Measurements from ENCODE around the gene HERC2. TPM values are rescaled to one million over a fixed set of nuclear protein-coding genes. Genes with fewer than 3 reads are reported as not detected.

HERC2 gene
- total RNA-seq, 2 donors from 2014 or later = 105 to 112 TPM

DNA sequence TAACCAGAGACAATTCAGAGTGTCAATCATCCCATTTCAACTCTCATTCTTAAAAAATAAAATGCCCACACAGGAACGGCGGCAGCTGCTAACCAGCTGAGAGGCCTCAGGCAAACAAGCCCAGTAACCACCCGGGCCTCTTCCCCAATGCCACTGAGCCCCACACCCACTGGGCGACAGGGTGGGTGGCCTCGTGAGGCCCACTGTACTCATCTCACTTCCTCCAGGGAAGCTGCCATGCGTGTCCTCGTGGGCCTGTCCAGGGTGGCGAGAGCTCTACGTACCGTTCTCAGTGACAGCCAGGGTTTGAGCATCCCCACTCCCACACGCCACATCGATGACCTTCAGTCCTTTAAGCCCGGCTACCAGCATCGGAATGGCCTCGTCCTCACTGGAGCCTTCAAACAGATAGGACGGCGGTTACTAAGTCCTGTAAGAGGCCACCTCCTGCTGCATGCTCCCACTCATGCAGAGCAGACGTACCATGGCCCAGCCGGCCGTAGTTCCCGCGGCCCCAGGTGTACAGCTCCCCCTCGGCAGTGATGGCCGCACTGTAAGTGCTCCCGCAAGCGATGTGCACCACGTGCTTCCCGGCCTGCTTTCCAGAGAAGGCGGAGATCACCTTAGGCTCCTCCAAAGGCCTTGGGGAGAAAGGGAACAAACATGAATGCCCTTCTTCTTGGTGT lies 56.5 kb downstream of the HERC2 start:
- H3K9ac ChIP-seq (ENCODE audit: extremely low read depth, low read length, poor library complexity, severe bottlenecking) = no peak overlapping the region
- H3K27ac ChIP-seq (ENCODE audit: low read depth, low read length) = no peak overlapping the region
- H3K9me3 Mint-ChIP-seq = no peaks in the 10 kb centered on the region
- H3K36me3 ChIP-seq (ENCODE audit: control insufficient read depth, insufficient read depth, low read length) = peaks cover 91% of the 10 kb centered on the region
- no peak for DNase-seq
- no peak overlapping the region for H3K4me3 Mint-ChIP-seq
- no peaks in the 10 kb centered on the region for H3K27me3 Mint-ChIP-seq (ENCODE audit: insufficient read depth)
- H3K27ac Mint-ChIP-seq = no peak overlapping the region
- peaks cover 82% of the 10 kb centered on the region for H3K36me3 Mint-ChIP-seq (ENCODE audit: low read depth)
- no peaks in the 10 kb centered on the region for H3K9me3 ChIP-seq (ENCODE audit: control insufficient read depth, low read length)
- H3K4me1 ChIP-seq (ENCODE audit: control insufficient read depth, insufficient read depth, low read length) = no peaks in the 10 kb centered on the region
- H3K27me3 ChIP-seq (ENCODE audit: control insufficient read depth, insufficient read depth, low read length, poor library complexity, severe bottlenecking) = no peaks in the 10 kb centered on the region
- H3K4me1 Mint-ChIP-seq = peaks cover 8% of the 10 kb centered on the region
- no peak overlapping the region for H3K4me3 ChIP-seq (ENCODE audit: low read length)
- 95 to 98% methylated on average over 17 to 29 of the region's 29 CpGs for WGBS, 2 experiments (ENCODE audit: insufficient coverage in 1 of 2, insufficient read length in 1 of 2)
- TF ChIP-seq CTCF (conservative IDR thresholded peaks at IDR 0.05) = no peak

DNA sequence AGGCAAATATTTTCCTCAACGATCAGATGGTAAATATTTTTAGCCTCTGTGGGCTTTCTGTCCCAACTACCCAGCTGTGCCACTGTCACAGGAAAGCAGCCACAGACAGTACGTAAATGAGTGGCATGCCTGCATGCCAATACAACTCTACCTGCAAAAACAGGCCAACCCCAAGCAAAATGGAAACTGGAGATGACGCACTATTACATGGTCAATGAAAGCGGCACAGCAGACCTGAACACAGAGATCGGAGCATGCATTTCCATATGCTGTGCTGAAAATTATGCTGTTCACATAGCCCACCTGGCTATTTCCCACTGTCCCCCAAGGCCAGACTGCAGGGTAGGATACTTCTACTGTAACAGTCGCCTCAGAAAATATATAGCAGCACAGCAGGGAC lies 57.8 kb downstream of the HERC2 start:
- H3K36me3 ChIP-seq (ENCODE audit: control insufficient read depth, insufficient read depth, low read length) = peaks cover 94% of the 10 kb centered on the region
- peaks cover 81% of the 10 kb centered on the region for H3K36me3 Mint-ChIP-seq (ENCODE audit: low read depth)
- H3K9me3 ChIP-seq (ENCODE audit: control insufficient read depth, low read length) = no peaks in the 10 kb centered on the region
- H3K9ac ChIP-seq (ENCODE audit: extremely low read depth, low read length, poor library complexity, severe bottlenecking) = no peak overlapping the region
- H3K4me3 ChIP-seq (ENCODE audit: low read length) = no peak overlapping the region
- no peaks in the 10 kb centered on the region for H3K27me3 Mint-ChIP-seq (ENCODE audit: insufficient read depth)
- no peak overlapping the region for H3K4me3 Mint-ChIP-seq
- no peak overlapping the region for H3K27ac ChIP-seq (ENCODE audit: low read depth, low read length)
- peaks cover 8% of the 10 kb centered on the region for H3K4me1 Mint-ChIP-seq
- no peaks in the 10 kb centered on the region for H3K4me1 ChIP-seq (ENCODE audit: control insufficient read depth, insufficient read depth, low read length)
- peak overlapping the region; percentile 46 for H3K27ac Mint-ChIP-seq
- no peak for DNase-seq
- no peaks in the 10 kb centered on the region for H3K27me3 ChIP-seq (ENCODE audit: control insufficient read depth, insufficient read depth, low read length, poor library complexity, severe bottlenecking)
- H3K9me3 Mint-ChIP-seq = no peaks in the 10 kb centered on the region
- 90 to 97% methylated on average over 5 to 6 of the region's 6 CpGs for WGBS, 2 experiments (ENCODE audit: insufficient coverage in 1 of 2, insufficient read length in 1 of 2)
- TF ChIP-seq CTCF (conservative IDR thresholded peaks at IDR 0.05) = no peak

DNA sequence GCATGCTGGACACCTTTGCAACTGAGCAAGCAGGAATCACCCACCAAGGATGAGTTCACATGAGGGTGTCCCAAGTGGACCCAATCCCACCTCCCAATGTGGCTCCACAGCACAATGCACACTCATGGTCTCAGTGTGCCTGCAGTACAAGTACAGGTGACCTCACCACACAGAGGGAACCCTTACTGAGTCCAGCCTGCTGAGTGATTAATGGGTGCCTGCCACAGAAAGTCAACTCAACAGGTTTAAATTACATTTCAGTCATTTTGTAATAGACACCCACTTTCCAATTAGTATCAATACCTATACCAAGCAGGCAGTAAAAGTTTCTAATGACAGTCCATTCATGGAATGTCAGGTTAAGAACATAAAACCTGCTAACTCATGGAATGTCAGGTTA lies 59.5 kb downstream of the HERC2 start:
- TF ChIP-seq CTCF (conservative IDR thresholded peaks at IDR 0.05) = no peak
- no peak overlapping the region for H3K27ac ChIP-seq (ENCODE audit: low read depth, low read length)
- Mint-ChIP-seq H3K27ac (peak overlapping the region; percentile 7), H3K27me3 (ENCODE audit: insufficient read depth) (no peaks in the 10 kb centered on the region), H3K9me3 (no peaks in the 10 kb centered on the region), H3K36me3 (ENCODE audit: low read depth) (peaks cover 74% of the 10 kb centered on the region), H3K4me1 (peaks cover 8% of the 10 kb centered on the region), H3K4me3 (no peak overlapping the region)
- H3K4me3 ChIP-seq (ENCODE audit: low read length) = no peak overlapping the region
- DNase-seq = no peak
- H3K9me3 ChIP-seq (ENCODE audit: control insufficient read depth, low read length) = no peaks in the 10 kb centered on the region
- peaks cover 89% of the 10 kb centered on the region for H3K36me3 ChIP-seq (ENCODE audit: control insufficient read depth, insufficient read depth, low read length)
- H3K9ac ChIP-seq (ENCODE audit: extremely low read depth, low read length, poor library complexity, severe bottlenecking) = no peak overlapping the region
- no peaks in the 10 kb centered on the region for H3K4me1 ChIP-seq (ENCODE audit: control insufficient read depth, insufficient read depth, low read length)
- no peaks in the 10 kb centered on the region for H3K27me3 ChIP-seq (ENCODE audit: control insufficient read depth, insufficient read depth, low read length, poor library complexity, severe bottlenecking)
